RCC 7860 (cell line): ENCODE data around the gene ARAP1.

Experiments
- DNase-seq: peaks from one replicate; pipeline ENCODE4 v3.0.0-alpha.2; 2015; ENCODE audit warnings: low spot score
- FAIRE-seq: peaks from 2 replicates; lab custom pipeline; 2012; peaks lifted over from hg19 to GRCh38; lab: Jason Lieb, UNC

The ARAP1 gene

DNA sequence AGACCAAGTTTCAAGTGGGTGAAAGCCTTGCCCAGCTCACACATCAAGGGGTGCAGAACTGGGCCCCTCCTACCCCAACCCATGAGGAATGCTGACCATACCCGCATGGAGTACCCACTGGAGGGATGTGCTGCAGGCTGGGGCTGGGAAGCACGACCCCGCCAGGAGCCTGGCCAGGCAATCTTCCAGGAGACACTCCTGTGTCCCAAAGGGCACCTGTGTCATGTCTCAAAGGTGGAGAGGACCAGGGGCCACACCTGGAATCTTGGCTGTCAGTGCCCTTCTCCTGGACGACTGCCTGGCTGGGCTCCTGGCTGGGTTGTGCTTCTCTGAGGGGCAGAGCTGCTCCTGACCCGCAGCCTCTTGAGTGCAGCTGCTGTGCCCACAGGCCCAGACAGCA, 6.7 kb downstream of the ARAP1 start:
- no peak for DNase-seq
- no peak for FAIRE-seq

DNA sequence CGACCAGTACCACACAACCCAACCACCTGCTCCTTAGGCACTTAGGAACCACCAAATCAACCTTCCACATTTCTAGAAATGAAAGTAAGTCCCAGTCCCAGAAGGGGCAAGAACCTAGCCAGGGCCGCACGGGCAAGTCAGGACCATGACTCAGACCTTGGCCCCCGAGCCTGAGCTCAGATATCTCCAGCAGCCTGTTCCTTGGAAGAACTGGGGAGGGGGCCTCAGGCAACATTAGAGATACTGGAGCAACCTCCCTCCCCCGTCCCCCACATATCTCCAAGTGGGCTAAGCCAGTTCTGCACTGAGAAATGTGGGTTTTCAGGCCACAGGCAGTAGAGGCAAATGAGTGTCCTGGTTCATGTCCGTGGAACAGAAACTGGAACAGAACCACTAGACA, 7.7 kb downstream of the ARAP1 start:
- FAIRE-seq = no peak
- DNase-seq = no peak

DNA sequence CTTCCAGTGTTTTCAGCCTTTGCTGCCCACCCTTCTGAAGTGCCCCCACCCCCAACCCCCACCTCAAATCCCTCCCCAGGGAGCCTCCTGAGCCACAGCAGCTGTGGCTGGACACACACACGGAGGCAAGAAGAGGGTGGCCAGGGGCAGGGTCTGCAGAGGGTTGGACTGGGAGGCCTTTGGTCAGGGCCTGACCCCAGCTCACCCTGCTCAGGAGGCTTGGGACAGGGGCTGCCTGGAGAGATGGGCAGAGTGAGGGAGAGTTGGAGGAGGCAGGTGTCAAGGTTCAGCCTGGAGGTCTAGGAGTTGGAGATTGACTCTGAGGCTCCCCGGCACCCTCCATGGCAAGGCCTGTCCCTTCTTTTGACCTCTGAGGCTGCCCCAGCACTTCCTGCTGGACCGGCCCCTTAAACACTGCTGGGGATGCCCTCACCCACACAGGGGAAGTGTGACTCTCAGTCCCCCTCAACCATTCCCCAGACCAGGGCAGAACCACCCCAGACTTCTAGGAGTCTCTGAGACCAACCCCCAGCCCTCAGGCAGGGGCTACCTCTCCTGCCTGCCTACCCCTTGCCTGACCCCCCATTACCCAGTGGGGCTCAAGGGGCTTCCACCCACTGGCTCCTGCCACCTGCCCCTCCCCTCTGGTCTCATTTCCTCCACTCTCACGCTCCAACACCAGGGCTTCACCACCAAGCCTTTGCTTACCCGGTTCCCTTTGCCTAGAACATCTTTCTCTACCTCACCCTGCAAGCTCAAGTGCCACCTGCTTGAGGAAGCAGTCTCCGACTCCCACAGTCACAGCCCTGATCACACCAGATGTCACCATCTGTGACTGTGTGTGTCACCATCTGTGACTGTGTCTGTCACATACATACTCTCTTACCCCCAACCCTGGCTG, 8.6 kb downstream of the ARAP1 start:
- DNase-seq (no peak), FAIRE-seq (no peak)

DNA sequence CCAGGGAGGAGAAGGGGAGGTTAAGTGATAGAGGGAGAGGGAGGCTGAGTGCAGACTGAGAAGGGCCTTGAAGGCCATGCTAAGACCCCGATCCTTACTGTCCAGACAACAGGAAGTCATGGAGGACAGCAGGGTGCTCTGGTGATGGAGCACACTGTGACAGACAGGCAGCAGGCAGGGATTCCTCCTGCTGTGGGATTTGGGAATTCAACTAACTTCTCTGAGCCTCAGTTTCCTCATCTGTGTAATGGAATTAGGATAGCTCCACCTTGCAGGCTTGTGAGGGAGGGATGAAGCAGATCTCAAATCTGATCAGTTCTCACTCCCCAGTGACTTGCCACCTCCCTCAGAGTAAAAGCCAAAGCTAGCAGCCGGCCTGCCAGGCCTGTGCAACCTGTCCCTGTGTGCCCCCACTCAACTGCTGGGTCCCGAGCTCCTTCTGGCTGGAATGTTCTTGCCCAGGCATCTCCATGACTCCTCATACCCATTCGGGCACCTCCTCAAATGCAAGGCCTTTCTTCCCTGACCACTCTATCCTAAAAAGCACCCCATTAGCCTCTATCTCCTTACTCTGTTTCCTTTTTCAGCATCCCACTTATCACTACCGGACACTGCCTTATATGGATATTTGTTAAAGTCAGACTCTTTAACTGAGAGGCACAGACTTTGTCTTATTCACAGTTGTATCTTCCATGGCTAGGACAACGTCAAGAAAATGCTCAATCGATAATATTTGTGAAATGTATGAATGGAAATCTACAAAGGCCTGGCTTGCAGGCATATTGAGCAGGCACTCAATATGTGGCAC, 9.5 kb downstream of the ARAP1 start:
- DNase-seq (no peak), FAIRE-seq (no peak)

DNA sequence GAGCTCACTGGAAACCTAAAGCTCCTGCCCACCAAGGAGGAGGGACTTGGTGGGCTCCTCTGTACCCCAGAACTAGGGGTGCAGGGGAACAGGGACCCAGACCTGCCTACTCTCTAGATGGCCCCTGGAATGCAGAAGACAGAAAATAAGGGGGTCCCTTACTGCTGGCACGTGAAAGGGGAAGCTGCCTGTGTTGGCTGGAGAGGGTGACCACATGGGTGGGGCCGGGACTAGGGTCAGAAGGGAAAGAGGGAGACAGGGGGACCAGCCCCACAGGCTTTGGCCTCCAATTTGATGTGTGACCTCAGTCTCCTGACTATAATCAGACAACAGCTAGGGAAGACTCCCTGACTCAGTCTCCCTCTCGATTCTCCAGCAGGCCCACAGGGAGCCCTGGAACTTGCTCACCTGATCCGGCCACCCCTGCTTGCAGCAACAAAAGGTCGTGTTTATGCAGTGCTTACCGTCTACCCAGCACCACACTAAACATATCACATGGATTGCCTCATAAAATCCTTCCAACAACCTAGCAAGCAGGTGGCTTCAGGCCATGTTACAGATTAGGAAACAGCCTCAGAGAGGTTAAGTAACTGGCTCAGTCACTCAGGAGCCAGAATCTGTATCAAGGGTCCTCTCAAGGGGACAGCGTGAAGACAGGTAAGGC, 10.2 kb downstream of the ARAP1 start:
- DNase-seq (no peak), FAIRE-seq (no peak)

DNA sequence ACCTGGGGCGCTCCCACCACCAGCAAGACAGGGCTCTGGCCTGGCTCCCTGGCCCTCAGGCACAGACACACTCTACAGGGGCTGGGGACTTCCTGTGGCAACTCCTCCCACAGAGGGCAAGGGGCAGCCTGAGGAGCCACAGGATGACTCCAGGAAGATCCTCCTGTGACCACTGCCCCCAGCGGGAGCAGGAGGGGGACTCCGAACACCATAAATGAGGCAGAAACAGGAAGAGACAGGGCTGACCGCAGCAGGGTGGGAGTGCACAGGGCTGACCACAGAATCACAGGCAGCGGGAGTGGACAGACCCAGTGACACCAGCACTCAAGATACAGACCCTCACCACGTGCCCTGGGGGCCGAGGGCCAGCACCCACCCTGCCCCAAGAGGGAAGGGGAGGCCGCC, 10.8 kb downstream of the ARAP1 start:
- no peak for FAIRE-seq
- DNase-seq = peak; percentile 68

DNA sequence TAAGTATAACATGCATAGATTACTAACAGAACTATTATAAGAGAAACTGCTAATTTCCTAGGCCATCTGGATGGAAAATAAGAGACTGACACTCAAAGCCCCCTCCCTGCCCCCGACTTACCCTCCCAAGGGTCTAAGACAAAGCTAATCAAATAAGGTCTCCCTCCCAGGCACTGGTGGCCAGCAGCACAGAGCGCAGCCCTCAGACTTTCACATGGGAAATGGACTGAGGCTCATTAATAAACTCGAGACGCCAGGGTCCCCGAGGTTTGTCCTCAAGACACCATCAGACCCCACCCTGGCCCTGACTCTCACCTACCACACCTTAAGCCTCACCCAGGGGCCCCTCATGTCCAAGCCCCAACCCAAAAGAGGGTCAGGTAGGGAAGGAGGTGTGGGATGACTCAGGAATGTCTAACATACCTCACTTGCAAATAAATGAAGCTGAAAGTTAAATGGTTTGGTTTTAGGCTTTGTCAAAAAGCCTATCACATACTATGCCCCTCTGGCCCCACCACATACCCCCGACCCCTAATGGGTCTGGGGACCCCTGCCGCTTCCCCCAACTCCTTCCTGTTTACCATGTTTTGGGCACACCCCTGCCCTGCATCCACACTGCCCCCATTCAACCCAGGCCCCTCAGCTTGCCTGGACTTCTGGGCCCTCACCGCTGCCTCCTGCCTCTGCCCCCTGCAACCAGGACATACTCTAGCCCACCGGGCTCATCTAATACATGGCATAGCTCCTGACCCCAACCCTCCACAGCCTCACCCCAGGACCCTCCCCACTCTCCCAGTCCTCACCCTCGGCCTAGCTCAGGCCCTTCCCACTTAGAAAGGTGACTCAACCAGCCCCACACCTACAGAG, 11.4 kb downstream of the ARAP1 start:
- FAIRE-seq (no peak), DNase-seq (no peak)

DNA sequence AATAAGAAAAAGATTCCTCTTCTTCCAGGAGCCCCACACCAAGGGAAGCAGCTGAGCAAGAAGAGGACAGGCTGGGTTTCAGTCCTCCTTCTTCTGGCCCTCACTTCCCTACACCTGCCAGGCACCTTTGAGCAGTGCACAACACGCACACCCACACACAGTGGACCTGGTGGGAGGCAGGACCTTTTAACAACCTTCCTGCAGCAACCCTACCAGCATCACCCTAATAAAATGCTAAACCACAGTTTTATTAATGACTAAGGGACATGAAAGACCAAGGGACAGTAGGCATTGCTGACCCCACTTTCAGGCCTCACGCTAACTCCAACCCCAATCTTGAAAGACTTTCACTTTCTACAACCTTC, 12.2 kb downstream of the ARAP1 start:
- DNase-seq (no peak), FAIRE-seq (no peak)

DNA sequence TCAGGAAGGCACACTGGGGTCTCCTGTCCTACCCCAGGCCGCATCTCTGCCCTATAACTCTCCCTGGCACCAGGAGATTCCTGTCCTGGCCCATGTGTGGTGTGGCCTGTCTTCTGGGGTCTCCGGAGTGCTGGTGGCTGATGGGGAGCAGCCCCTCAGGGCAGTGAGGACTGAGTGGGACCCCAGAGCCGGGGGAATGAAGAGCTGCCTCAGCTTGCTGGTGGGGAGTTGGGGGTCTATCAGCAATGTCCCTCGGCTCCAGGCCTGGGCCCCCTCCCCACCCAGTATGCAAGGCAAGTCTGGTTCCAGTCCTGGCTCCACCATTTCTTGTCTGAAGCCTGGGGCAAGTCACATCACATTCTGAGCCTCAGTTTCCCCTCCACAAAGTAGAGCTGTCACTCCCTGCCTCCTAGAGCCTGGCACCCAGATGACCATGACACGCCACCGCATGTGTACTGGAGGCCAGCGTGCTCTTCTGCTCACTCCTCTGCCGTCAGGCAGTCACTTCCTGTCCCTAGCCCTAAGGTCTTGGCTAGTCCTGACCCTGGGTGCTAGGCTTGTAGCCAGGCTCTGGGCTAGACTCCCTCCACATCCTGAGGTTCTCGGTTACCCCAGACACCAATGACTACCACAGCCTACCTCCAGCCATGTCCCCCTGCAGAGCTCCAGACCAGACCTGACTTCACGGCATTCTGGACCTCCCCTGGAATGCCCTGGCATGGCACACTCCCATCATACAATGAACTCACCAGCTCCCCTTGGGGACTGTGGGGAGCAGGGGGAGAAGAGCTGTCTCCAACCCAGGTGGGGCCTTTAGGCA, 12.8 kb downstream of the ARAP1 start:
- DNase-seq = no peak
- FAIRE-seq = no peak

DNA sequence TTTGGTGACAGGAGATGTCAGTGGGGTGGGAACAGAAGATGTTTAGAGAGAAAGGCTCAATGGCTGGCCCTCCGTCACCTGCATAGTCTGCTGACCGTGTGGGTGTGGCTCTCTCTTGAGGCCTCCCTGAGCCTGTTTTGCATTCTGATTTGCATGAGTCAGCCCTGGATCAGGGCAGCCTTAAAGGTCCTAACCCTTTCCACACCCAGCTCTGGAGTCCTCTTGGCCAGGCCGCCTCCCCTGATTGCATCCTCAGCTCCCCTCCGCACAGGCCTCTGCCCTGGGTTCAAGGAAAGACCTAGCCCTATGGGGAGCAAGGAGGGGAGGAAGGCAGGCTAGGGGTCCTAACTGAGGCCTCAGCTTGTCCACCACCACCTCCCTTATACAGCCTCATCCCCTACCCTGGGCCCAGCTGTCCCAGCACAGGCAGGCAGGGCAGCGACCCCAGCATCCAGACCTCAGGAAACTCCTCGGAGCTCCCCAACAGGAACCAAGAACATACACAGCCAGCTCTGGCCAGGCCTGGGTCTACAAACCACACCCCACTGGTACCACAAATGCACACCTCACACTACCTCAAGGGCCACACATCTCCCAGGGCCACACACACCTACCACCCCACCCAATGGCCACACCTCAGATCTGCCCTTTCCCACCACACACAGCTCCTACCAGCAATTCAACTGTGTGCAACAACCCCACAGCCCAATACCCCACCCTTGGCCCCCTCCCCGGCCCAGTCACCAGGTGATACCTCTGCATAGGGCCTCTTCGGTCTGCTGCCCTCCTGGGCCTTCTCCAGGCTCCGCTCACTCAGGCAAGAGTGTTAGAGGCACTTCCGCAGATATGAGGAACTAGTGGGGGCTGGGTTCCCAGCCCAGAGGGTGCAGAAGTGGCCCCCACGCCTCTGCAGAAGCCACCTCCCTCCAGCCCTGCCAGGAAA, 13.7 kb downstream of the ARAP1 start:
- no peak for FAIRE-seq

DNA sequence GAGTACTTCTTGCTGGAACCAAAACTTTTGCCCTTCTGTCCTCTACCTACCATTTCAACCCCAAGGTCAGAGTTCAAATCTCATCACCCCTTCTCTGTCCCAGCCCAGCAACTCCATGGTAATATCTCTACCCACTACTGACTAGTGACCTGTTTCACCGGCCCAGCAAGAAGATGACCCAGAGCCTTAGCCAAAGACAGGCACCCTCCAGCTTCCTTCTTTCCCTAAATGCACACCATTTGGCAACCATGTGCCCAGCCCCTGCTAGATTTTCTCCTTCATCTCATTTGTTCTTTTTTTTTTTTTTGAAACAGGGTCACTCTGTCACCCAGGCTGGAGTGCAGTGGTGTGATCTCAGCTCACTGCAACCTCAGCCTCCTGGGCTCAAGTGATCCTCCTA, 14.9 kb downstream of the ARAP1 start:
- DNase-seq (no peak), FAIRE-seq (no peak)

More for the DNA sequence above, 13.7 kb downstream of the ARAP1 start:
- no peak for DNase-seq

DNA sequence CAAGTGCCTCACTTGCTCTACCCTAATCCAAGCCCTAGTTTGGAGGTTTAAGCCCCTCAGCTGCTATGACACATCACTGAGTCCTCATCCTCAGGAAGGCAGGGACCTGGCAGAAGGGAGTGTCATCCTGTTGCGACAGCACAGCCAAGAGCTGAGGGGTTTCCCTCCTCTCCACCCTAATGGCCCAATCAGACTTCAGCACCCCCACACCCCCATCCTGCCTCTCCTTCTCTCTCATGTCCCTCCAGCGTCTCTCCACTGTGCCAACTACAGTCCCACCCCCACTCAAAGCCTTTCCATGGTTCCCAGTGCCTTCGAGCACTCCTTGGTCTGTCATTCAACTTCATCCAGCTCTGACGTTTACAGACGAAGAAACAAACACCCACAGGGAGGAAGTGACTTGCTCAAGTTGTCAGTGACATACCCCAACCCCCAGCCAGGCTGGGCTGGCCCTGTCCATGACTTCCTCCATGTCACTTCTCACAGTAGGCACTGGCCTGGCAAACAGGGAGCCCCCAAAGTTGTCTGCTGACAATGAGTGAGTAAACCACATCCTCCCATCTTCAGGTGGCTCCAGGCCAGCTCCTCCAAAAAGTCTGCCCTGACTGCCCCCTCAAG, 15.6 kb downstream of the ARAP1 start:
- FAIRE-seq (no peak), DNase-seq (peak; percentile 46)

DNA sequence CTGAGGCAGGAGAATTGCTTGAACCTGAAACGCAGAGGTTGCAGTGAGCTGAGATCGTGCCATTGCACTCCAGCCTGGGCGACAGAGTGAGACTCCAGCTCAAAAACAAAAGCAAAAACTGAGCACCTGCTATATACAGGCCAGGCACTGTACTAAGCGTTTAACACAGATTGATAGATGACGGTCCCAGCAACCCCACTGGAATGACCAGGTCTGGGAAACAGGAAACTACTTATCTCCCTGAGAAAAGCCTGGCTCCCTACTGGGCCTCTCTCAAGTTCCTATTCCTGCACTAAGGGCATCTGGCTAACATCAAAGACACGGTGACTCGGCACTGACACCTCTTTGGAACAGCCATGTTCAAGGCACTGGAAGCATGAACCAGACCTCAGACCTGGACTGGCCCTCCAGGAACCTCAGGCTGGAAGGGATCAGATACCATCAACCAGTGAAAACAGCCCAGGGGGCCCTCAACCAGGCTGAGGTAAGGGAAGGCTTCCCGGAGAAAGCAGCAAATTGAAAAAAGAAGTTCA, 16.6 kb downstream of the ARAP1 start:
- no peak for FAIRE-seq
- DNase-seq = peak; percentile 52

DNA sequence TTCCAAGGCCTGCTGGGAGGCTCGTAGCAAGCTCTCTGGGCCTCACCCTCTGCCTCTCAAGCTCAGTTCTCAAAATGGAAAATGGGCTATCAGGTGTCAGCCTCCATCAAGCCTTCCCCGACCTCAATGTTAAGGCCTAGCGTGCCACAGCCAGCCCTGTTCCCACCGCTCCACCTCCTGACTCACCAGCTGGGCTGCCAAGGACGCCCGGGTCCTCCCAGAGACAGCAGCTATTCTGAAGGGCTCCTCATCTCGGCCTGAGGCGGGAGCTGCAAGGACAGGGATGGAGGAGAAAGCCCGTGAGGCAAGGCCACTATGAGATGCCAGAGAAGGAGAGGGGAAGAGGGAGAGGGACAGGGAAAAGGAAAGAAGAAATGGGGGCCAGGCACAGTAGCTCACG, 19.9 kb downstream of the ARAP1 start:
- DNase-seq (no peak), FAIRE-seq (no peak)

DNA sequence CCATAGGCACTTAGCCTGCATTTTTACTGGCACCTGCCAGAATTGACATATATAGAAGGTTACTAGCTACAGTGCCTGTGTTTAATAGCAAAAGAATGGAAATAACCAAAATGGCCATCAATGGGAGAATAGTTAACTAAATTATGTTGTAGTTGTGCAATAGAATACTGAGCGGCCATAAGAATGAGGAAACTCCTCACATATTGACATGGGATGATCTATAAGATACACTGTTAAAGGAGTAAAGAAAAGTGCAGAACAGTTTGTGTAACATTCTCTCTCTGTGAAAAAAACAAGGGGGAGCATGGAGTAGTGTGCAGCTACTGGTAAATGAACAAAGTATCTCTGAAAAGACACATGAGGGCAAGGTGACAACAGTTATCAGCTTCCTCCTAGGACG, 21.5 kb downstream of the ARAP1 start:
- DNase-seq (no peak), FAIRE-seq (no peak)

DNA sequence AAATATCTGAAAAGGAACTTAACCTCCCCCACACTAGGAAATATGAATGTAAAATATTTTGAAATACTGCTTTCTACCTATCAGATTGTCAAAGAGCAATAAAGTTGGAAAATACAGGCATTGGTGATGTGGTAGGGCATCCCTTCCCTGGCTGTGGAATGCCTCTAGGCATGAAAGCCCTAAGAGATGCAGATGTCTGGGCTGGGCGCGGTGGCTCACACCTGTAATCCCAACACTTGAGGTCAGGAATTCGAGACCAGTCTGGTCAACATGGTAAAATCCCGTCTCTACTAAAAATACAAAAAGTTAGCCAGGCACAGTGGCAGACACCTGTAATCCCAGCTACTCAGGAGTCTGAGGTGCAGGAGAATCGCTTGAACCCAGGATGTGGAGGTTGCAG, 22.0 kb downstream of the ARAP1 start:
- no peak for FAIRE-seq
- DNase-seq = no peak

DNA sequence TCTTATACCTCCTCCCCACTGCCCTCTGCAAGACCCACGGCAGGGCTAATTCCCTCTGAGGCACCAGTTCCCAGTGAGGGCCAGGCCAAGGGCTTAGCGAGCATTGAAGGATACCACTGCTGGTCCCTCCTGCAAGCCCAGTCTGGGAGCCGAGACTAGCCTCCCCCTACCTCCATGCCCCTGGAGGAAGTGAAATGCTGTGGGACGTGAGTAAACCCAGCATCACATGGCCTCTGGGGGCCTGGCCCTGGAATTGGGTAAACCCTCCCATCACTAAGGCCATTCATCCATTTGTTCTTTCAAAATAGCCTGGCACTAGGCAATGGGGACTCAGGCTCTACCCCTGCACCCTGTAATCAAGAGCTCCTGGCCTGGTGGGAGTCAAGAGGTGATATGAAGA, 24.7 kb downstream of the ARAP1 start:
- no peak for FAIRE-seq

More for the DNA sequence above, 24.7 kb downstream of the ARAP1 start:
- no peak for DNase-seq
